KBM-7 (cell line): ENCODE measurements around the gene SIRPA.
"Not testable (repeated sequence)": the region's sequence is repeated elsewhere in the genome, so short reads cannot be mapped to it uniquely, and the experiment has no call there.

Source experiments
- DNase-seq: peaks from one replicate; pipeline ENCODE4 v3.0.0-alpha.2; 2015
- in situ Hi-C: fragments of 300-500 bp; cut with MboI; formaldehyde crosslinking; loops from 2 replicates; pipeline ENCODE4 v1.14.3; 2020; ENCODE audit warnings: low sequenced_read_pairs, low pct_unique_long_range_greater_than_20kb, mixed read lengths

The SIRPA gene

DNA sequence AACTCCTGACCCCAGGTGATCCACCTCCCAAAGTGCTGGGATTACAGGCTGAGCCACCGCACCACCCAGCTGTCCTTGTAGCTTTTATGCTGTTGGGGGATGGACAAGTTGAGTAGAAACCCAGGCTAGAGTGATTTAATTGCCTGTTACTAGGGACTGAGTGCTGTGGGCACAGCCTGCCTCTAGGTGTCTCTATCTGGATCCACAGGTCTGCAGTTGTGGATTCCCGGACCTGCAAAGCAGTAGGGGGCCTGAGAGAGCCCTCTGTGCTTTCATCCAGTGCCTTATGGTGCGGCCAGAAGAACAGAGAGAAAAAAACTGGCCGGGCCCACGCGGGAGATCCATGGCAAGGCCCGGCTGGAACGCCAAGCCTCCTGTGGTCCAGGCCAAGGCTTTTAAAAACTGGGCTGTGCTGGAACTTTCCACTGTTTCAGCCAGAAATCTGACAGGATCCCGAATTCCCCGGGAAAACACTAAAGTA lies 5.2 kb downstream of the SIRPA start:
- in situ Hi-C loops, result no loop called here
- peak; percentile 82 for DNase-seq

DNA sequence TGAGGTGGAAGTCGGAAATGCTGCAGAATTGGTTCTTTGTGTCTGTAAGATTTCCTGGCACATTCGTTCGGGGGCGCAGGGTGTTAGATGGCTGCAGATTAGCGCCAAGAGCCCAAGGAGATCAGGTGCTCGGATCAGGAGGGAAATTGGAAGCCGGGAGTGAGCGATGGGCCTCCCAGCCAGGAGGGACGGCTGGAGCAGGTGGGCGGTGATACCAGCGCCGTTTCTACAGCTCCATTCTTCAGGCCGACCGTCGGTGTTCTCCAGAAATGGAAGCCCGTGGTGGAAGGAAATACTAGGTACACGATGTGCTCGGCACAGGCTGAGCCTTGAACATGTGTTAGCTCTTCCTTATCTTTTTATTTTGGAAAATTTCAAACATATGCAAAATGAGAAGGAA lies 6.5 kb downstream of the SIRPA start:
- in situ Hi-C loops, result no loop called here
- DNase-seq, result no peak

DNA sequence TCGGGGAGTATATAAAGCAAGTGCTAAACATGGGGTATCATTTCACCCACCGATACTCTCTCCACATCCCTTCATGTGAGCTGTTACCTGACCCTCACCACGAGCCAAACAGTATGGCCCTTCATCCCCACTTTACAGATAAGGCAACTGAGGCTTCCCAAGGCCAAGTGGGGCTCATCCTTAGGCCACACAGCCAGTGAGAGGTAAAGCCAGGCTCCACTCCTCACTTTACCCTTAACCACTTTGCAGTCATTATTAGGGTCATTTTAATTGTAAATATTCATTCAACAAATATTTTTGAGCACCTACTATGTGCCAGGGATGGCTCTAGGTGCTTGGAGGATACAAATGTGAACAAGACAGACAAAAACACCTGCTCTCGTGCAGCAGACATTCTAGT lies 7.0 kb downstream of the SIRPA start:
- no peak for DNase-seq
- in situ Hi-C loops, result no loop called here

DNA sequence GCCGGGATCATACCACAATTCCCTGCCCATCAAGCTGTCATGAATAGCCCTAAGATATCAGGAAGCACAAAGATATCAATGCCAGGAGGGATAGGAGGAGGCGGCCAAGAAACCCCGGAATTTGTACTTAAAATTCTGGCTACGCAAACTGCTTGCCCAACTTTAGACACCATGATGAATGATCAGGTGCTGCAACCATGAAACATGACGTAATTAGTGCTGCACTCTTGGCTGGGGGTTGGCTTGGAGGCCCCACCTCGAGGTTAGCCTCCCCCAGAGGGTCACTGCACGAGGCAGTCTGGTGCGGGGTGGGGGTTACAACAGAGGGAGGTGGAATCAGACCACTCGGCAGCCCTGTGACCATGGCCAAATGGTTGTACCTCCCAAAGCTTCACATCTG lies 8.9 kb downstream of the SIRPA start:
- DNase-seq, result no peak
- in situ Hi-C loops, result no loop called here

DNA sequence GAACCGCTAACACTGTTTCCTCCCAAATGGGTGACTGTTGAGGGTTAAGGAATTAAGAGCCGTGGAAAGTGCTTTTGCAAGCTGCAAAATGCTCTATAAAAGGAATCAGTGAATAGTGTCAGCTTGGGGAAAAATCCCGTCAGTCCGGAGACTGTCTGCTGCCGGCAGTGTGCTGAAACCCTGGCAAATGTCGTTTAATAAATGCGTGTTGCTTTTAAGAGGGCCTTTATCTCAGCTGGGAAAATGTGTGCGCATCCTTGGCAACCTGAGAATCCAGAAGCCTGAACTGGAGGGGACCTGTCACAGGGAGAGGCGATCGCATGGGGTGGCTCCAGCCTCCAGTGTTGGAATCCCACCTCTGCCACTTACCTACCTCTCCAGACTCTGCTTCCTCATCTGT lies 9.8 kb downstream of the SIRPA start:
- in situ Hi-C loops, result no loop called here
- DNase-seq, result no peak

DNA sequence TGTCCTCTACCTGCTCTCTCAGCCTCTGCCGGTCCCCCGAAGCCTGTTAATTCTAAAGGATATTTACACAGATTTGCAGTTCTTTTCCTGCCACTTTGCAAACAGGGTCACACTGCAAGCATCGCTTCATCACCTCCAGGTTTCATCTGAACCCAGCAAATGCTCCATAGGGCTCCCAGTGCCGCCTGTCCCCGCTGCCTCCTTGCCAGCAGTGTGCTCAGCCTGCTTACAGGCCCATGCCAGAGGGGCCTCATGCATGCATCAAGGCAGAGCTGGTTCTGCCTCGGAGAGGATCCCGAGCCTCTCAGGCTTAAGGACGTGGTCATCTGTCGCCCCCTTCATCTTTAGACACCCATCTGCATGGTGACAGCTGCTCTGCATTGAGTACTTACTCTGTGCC lies 10.5 kb downstream of the SIRPA start:
- DNase-seq, result no peak
- in situ Hi-C loops, result no loop called here

DNA sequence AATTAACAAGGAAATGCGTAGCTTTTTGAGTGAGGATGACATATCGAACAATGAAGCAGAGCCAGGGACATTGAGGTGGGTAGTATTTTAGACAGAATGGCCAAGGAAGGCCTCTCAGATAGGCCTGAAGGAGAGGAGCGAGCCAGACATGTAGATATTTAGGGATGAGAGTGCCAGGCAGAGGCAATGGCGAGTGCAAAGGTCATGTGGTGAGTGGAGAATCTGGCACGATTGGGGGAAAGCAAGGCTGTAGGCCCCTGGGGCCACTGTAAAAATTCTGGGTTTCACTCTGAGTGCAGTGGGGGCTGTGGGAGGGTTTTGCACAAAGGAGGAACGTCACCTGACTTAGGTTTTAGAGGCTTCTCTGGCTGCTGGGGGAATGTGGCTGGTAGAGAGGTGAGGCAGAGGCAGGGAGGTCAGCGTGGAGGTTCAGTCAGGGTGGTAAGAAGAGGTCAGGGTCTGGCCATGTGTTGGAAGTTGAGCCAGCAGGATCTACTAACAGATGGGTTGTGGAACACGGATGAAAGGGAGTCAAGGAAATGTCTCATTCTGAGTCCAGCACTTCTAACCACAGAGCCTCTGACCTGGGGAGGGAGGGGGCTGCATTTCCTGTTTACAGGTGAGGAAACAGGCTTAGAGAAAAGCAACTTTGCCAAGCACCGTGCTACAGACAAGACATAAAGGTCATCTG lies 11.3 kb downstream of the SIRPA start:
- in situ Hi-C loops, result no loop called here
- no peak for DNase-seq

DNA sequence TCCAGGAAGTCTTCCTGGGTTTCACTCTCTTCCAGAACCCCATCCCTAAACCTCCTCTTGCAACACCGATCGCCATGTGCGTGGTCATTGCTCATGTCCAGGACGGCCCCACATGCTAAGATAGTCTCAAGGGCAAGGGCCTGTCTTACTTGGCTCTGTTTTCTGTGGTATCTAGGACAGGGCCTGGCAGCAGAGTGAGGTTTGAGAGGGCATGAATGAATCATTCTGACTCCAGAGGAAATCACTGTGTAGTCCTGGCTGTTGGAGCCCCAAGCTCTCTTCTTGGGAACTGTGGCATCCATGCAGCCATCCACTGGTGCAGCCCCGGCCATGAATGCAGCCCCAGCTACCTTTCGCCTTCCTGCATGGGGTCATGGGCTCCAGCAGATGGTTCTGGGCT lies 12.4 kb downstream of the SIRPA start:
- DNase-seq, result no peak
- in situ Hi-C loops, result no loop called here

DNA sequence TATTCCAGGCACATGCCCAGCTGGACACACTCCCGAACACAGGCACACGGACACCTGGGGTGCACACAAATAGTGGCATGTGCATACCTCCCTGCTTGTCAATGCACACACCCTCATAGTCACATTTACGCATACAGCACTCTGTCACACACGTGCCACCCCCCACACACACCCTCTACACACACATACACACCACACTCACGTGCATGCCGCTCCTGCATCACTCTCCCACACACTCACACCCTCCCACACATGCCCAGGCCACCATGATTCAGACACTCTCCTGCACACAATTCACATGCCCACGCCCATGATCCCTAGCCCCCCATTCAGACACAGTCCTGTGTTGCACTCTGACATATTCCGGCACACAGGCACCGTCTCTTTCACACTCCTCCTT lies 13.0 kb downstream of the SIRPA start:
- in situ Hi-C loops, result no loop called here
- no peak for DNase-seq

DNA sequence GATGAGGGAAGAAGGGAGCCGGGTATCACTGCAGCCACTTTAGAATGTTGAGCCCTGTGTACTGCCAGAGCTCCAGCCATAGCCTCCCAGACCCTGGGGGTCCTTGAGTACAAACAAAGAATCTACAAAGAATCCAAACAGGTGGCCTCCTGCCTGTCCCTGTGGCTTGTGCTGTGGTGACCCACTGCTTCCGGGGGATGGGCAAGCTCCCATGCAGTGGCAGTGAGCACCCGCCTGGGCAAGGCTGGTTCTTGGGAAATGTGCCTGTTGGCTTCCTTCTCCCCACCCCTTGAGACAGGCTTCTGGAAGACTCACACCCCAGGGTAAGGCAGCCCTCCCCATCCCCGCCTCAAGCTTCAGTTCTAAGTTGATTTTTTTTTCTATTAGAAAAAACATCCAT lies 13.9 kb downstream of the SIRPA start:
- no peak for DNase-seq
- in situ Hi-C loops, result no loop called here

DNA sequence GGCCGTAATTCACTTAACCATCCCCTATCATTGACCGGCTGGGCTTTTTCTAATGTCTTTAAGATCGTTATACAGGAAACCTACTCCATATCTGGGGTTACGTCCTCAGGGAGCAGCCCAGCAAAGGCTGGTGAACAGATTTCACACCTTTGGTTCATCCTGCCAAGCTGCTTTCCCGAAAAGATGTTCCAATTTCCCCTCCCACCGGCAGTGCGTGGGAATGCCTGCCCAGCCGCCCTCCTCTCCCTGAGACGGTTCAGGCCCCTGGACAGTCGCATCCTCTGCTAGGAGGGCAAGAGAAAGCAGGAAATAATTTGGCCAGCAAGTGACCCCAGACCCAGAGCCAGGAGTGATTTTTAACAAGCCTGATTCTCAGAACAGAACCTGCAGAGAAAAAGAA lies 16.3 kb downstream of the SIRPA start:
- in situ Hi-C loops, result no loop called here
- DNase-seq, result no peak

DNA sequence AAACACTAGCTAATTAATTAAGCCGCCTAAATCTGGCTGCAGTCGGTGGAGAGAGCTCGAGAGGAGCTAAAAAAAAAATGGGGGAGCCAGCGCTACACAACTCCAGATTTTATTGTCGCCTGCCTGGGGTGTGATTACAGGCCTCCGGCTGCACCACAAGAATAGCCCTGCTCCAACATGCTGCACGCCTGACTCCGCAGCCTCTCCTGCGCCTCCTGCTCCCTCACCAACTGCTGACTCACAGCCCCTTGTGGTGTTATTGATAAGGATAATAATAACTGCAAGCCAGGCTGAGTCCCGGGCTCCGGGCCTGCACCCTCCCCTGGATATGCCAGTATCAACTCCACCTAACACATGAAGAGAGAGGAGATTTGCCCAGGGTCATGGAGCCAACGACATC lies 16.8 kb downstream of the SIRPA start:
- no peak for DNase-seq
- in situ Hi-C loops, result no loop called here

DNA sequence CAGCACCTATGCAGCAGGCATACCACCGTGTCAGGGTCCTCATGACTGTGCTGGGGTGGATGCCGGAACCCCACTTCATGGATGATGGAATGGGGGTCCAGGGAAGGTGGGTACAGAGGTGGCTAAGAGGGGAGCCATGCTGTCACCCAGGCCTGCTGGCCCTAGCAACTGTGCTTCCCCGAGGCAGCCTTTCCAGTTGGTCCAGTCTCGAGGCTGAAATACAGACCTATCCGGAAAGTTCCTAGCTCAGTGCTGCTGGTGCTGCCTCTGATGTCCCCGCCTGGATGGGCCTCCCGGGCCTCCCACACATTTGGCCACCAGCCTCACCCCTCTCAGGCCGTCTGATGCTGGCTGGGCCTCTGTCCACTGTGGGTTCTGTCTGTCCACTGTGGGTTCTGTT lies 17.4 kb downstream of the SIRPA start:
- in situ Hi-C loops, result no loop called here
- no peak for DNase-seq

DNA sequence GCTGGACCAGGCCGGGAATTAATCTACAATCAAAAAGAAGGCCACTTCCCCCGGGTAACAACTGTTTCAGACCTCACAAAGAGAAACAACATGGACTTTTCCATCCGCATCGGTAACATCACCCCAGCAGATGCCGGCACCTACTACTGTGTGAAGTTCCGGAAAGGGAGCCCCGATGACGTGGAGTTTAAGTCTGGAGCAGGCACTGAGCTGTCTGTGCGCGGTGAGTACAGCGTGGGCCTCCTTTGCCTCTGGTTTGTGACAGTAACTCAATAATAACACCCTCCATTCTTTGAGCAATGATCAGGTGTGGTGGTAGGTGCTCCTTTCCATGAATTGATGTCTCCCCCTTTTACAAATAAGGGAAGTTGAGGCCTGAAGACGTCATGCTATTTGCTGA lies 20.0 kb downstream of the SIRPA start:
- in situ Hi-C loops, DNase-seq: not testable (repeated sequence)

DNA sequence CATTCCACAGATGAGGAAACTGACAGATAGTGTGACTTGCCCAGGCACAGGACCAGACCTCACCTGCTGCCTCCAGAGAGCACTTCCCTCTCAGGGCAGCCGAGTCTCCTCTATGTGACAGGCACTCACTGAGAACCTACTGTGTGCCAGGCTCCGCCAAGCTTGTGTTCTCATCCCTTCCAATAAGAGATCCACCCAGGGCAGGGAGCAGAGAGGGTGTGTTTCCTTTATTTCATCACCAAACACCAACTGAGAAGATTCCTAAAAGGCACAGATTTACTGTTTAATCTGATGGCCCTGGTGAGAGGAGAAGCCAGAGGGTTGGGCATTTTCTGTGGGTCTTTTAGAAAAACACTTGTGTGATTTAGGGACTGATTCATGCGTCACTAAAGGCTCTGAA lies 20.5 kb downstream of the SIRPA start:
- in situ Hi-C loops, result no loop called here
- DNase-seq, result no peak

DNA sequence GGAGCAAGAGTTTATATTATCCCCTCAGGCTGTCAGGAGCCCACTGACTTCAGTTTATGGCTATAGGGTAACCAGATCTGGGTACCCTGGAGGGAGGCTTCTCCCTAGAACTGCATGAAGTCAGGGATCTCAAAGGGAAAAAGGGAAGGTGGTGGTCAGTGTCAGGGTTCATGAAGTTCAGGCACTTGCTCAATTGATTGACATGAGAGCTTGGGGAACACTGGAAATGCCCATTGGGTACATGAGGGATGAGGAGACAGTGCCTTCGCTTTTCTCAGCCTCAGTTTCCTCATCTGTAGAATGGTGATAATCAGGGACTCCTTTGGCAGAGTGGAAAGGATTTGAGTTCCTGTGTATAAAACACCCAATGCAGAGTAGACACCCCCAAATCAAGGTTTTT lies 22.6 kb downstream of the SIRPA start:
- in situ Hi-C loops, result no loop called here
- DNase-seq, result no peak

DNA sequence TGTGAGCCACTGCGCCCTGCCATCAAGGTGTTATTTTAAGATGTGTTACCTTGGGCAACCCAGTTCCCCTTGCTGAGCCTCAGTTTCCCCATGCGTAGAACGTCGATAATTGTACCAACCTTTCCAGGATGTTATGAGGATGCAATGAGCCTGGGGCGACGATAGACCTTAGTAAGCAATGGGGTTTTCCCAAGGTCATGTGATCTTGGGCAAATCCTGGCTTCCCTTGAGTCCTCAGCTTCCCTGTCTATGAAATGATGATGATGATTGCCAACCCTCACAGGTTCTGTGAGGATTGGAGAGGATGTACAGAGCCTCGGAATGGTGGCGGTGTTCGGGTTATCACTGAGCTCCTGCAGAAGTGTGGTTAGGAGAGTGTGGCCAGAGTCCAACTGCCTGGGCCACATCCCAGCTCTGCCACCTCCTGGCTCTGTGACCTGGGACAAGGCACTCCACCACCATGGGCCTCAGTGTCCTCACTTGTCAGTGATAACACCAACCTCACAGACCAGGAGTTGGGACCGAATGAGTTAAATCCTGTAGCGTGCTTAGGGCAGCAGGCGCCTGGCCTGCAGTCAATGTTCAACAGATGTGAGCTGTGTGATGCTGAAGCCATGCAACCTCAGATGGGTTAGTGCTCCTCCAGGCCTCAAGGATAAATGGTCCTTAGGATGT lies 23.4 kb downstream of the SIRPA start:
- in situ Hi-C loops, result no loop called here
- DNase-seq, result no peak

DNA sequence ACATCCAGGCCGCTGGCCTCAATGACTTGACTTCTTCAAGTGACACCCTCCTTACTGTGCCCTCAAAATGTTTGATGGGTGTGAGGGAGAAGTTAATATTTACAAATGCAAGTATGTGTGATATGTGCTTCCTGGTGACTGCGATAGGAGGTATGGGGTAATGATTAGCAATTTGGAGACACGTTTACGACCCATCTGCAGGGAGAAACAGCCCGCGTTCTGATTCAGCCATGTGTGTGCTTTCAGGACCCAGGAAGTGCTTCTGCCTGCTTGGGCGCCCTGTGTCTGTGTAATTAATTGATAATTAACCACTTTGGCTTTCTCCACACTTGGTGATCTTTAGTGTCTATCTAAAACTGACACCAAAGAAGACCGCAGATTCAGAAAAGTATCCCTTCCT lies 25.0 kb downstream of the SIRPA start:
- in situ Hi-C loops, result no loop called here
- no peak for DNase-seq

DNA sequence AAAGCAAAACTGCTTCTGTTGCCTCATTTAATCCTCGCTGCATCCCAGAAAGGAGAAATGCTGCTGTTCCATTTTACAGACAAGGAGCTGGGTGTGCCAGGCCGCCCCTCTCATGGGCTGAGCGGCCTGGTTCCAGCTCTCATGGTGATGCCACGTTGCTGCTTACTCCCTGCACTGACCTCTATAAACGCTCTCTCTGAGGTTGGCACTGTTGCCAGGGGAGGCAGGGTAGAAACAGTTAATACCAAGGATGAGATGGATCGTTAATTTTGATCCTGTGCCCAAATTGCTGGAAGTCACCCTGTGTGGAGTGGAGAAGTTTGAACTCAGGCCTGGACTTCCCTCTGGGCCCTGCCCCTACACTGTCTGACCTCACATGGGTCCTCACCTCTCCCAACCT lies 25.6 kb downstream of the SIRPA start:
- no peak for DNase-seq
- in situ Hi-C loops, result no loop called here

DNA sequence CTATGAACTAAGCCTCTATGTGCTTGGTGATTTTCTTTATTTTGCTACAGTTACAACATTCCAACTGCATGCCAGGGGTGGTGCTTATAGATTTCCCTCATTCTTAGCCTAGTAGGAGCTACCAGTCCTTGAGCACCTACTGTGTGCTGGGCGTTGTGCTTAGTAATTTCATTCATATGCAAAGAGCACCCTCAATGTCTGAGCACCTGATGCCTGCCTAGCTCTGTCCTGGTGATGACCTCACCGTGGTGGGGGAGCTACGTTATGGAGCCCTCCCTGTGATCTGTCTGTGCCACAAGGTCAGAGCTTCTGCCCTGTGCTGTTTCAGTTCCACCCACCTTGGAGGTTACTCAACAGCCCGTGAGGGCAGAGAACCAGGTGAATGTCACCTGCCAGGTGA lies 26.8 kb downstream of the SIRPA start:
- DNase-seq, in situ Hi-C loops: not testable (repeated sequence)

DNA sequence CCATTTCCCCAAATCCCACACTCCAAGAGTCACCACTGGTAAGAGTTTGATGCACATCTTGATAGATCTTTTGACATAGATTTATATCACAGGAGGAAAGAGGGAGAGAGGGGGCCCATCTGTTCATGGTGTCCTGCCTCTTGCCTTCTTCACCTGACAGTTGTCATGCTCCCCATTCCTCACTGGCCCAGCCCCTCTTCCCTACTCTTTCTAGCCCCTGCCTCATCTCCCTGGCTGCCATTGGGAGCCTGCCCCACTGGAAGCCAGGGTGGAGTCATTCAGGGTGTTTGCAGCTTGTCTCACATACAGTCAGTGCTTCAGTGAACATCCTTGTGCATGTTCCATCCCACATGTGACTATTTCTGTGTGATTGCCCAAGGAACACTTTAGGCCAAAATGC lies 27.6 kb downstream of the SIRPA start:
- in situ Hi-C loops, result no loop called here
- no peak for DNase-seq
